K562 (cell line): ENCODE results near the gene TGM5. TPM values are rescaled to one million over a fixed set of nuclear protein-coding genes. Genes with fewer than 3 reads are reported as not detected.

Experiments used
- BRCA1 ChIP-seq, 2 experiments: fragments of 450-650 bp in 1 of 2; sonication (generic) in 1 of 2; formaldehyde crosslinking in 1 of 2; IDR thresholded peaks; 2 replicates each; pipeline versions ENCODE4 v1.5.0 to v1.6.1; 2017 to 2020; ENCODE audit warnings: mild to moderate bottlenecking in 1 of 2, missing genetic modification reagents in 1 of 2
- CBX5 ChIP-seq: IDR thresholded peaks from 2 replicates; pipeline ENCODE4 v1.6.1; 2014; ENCODE audit warnings: low read depth, borderline replicate concordance
- HNRNPUL1 ChIP-seq: fragments of 200-400 bp; formaldehyde crosslinking; IDR thresholded peaks from 2 replicates; pipeline ENCODE4 v1.6.1; 2017; ENCODE audit warnings: low read length
- ILF3 ChIP-seq: fragments of 450-650 bp; IDR thresholded peaks from 2 replicates; pipeline ENCODE4 v1.6.1; 2018; ENCODE audit warnings: antibody characterized with exemption, mild to moderate bottlenecking, moderate library complexity, borderline replicate concordance
- POLR2AphosphoS2 ChIP-seq: IDR thresholded peaks from 2 replicates; pipeline ENCODE4 v1.6.1; 2012; ENCODE audit warnings: low read length, improper control_type of control experiment
- SAFB ChIP-seq: fragments of 200-400 bp; formaldehyde crosslinking; IDR thresholded peaks from 2 replicates; pipeline ENCODE4 v1.6.1; 2017; ENCODE audit warnings: low read depth, low read length, borderline replicate concordance
- SP2 ChIP-seq: IDR thresholded peaks from 2 replicates; pipeline ENCODE4 v1.6.1; 2011; ENCODE audit warnings: mild to moderate bottlenecking, low read depth, low read length, moderate library complexity; ENCODE audit not compliant: poor library complexity, severe bottlenecking; ENCODE audit errors: extremely low read depth
- ZNF282 ChIP-seq: sonication (generic); formaldehyde crosslinking; IDR thresholded peaks from 2 replicates; pipeline ENCODE4 v1.8.1; 2023; ENCODE audit warnings: missing genetic modification reagents
- polyA plus RNA-seq, 8 experiments: library from polyadenylated mRNA; depleted of rRNA in 4 of 8; stranded (reverse) in 5 of 8; unstranded in 3 of 8; fragments of >200 nt; fragmentation: Nextera tagmentation in 2 of 8; fragmentation: Illumina TruSeq in 1 of 8; extraction: Ambion mirVana in 2 of 8; extraction: Trizol in 1 of 8; gene quantifications; 2 replicates each; pipeline versions ENCODE4 v1.2.1 to v1.2.3, GENCODE V29; 2011 to 2014; ENCODE audit warnings: inconsistent platforms in 1 of 8, missing spikeins in 1 of 8
- total RNA-seq, 7 experiments: library from RNA; depleted of rRNA in 6 of 7; stranded (reverse); fragments of >200 nt in 6 of 7; fragmentation: Illumina TruSeq in 2 of 7; extraction: Trizol in 2 of 7; gene quantifications; 2 replicates each; pipeline versions ENCODE4 v1.2.1 to v1.2.3, GENCODE V29; 2011 to 2021; ENCODE audit warnings: low replicate concordance in 1 of 7
- TF ChIP-seq, protein P1 (sequence below): fragments of 450-650 bp; IDR thresholded peaks from 2 replicates; pipeline ENCODE4 v1.6.1; 2016
- TF ChIP-seq, protein P2 (sequence below): fragments of 450-650 bp; IDR thresholded peaks from 2 replicates; pipeline ENCODE4 v1.6.1; 2016; ENCODE audit warnings: mild to moderate bottlenecking, moderate library complexity
- TF ChIP-seq, protein P3 (sequence below), 2 experiments: IDR thresholded peaks; 2 replicates each; pipeline ENCODE4 v1.6.1; 2011; ENCODE audit warnings: borderline replicate concordance in 1 of 2, control low read depth in 1 of 2, low read depth in 1 of 2, low read length in 1 of 2, mild to moderate bottlenecking in 1 of 2, mixed read lengths in 1 of 2, moderate library complexity in 1 of 2; ENCODE audit not compliant: insufficient read depth in 1 of 2, insufficient read length in 1 of 2, poor library complexity in 1 of 2, severe bottlenecking in 1 of 2; ENCODE audit errors: extremely low read depth in 1 of 2

TGM5 gene
- total and polyA plus RNA-seq, 9 of the 15 experiments (the other 6 are each of a cell fraction or from before 2014, with no cell fraction given): 0.03 to 0.10 (median 0.07) TPM; not detected in 6

DNA sequence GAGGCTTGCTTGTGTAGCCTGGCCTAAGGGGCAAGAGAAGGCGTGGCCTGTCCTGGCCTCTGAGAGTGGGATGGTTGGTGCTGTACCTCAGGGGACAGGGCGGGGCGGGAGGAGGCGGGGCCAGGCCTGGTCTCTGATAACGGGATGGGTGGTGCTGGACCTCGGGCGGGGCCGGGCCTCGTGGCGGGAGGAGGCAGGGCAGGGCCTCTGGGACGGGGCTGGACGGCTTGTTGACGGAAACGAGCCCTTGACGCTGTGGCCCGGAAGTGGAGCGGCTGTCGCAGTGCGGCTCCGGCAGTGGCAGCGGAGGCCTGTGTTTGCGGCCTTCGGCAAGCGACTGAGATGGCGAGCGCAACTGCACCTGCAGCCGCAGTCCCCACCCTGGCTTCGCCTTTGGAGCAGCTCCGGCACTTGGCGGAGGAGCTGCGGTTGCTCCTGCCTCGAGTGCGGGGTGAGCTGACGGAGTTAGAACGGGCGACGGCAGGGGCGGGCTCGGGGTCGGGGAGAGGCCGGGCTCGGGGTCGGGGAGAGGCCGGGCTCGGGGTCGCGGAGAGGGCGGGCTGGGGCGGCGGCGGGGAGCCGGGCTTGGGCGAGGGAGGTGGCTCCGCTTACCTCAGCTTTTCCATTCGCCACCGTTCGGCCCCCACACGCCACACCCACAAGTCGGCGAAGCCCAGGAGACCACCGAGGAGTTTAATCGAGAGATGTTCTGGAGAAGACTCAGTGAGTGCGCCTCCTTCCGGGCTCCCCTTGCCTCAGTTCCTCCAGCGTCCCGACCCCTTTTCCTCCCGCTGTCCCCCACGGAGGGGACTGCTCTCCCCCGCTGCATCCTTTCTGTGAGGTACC is 81.3 kb downstream of the TGM5 start, which contains the start of gene CCNDBP1 (continued):
- TF ChIP-seq, protein P1, sequence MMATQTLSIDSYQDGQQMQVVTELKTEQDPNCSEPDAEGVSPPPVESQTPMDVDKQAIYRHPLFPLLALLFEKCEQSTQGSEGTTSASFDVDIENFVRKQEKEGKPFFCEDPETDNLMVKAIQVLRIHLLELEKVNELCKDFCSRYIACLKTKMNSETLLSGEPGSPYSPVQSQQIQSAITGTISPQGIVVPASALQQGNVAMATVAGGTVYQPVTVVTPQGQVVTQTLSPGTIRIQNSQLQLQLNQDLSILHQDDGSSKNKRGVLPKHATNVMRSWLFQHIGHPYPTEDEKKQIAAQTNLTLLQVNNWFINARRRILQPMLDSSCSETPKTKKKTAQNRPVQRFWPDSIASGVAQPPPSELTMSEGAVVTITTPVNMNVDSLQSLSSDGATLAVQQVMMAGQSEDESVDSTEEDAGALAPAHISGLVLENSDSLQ: peak; percentile 77
- peak; percentile 94; the same call in 1 of the 2 replicates for TF ChIP-seq POLR2AphosphoS2
- TF ChIP-seq CBX5: no peak
- no peak for TF ChIP-seq BRCA1 (IDR thresholded peaks at IDR 0.05)
- no peak for TF ChIP-seq BRCA1 (CRISPR knock-in tag; IDR thresholded peaks at IDR 0.05)
- TF ChIP-seq, protein P2, sequence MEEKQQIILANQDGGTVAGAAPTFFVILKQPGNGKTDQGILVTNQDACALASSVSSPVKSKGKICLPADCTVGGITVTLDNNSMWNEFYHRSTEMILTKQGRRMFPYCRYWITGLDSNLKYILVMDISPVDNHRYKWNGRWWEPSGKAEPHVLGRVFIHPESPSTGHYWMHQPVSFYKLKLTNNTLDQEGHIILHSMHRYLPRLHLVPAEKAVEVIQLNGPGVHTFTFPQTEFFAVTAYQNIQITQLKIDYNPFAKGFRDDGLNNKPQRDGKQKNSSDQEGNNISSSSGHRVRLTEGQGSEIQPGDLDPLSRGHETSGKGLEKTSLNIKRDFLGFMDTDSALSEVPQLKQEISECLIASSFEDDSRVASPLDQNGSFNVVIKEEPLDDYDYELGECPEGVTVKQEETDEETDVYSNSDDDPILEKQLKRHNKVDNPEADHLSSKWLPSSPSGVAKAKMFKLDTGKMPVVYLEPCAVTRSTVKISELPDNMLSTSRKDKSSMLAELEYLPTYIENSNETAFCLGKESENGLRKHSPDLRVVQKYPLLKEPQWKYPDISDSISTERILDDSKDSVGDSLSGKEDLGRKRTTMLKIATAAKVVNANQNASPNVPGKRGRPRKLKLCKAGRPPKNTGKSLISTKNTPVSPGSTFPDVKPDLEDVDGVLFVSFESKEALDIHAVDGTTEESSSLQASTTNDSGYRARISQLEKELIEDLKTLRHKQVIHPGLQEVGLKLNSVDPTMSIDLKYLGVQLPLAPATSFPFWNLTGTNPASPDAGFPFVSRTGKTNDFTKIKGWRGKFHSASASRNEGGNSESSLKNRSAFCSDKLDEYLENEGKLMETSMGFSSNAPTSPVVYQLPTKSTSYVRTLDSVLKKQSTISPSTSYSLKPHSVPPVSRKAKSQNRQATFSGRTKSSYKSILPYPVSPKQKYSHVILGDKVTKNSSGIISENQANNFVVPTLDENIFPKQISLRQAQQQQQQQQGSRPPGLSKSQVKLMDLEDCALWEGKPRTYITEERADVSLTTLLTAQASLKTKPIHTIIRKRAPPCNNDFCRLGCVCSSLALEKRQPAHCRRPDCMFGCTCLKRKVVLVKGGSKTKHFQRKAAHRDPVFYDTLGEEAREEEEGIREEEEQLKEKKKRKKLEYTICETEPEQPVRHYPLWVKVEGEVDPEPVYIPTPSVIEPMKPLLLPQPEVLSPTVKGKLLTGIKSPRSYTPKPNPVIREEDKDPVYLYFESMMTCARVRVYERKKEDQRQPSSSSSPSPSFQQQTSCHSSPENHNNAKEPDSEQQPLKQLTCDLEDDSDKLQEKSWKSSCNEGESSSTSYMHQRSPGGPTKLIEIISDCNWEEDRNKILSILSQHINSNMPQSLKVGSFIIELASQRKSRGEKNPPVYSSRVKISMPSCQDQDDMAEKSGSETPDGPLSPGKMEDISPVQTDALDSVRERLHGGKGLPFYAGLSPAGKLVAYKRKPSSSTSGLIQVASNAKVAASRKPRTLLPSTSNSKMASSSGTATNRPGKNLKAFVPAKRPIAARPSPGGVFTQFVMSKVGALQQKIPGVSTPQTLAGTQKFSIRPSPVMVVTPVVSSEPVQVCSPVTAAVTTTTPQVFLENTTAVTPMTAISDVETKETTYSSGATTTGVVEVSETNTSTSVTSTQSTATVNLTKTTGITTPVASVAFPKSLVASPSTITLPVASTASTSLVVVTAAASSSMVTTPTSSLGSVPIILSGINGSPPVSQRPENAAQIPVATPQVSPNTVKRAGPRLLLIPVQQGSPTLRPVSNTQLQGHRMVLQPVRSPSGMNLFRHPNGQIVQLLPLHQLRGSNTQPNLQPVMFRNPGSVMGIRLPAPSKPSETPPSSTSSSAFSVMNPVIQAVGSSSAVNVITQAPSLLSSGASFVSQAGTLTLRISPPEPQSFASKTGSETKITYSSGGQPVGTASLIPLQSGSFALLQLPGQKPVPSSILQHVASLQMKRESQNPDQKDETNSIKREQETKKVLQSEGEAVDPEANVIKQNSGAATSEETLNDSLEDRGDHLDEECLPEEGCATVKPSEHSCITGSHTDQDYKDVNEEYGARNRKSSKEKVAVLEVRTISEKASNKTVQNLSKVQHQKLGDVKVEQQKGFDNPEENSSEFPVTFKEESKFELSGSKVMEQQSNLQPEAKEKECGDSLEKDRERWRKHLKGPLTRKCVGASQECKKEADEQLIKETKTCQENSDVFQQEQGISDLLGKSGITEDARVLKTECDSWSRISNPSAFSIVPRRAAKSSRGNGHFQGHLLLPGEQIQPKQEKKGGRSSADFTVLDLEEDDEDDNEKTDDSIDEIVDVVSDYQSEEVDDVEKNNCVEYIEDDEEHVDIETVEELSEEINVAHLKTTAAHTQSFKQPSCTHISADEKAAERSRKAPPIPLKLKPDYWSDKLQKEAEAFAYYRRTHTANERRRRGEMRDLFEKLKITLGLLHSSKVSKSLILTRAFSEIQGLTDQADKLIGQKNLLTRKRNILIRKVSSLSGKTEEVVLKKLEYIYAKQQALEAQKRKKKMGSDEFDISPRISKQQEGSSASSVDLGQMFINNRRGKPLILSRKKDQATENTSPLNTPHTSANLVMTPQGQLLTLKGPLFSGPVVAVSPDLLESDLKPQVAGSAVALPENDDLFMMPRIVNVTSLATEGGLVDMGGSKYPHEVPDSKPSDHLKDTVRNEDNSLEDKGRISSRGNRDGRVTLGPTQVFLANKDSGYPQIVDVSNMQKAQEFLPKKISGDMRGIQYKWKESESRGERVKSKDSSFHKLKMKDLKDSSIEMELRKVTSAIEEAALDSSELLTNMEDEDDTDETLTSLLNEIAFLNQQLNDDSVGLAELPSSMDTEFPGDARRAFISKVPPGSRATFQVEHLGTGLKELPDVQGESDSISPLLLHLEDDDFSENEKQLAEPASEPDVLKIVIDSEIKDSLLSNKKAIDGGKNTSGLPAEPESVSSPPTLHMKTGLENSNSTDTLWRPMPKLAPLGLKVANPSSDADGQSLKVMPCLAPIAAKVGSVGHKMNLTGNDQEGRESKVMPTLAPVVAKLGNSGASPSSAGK: peak; percentile 58; the same call in 1 of the 2 replicates
- TF ChIP-seq ILF3: no peak
- no peak for TF ChIP-seq SP2
- TF ChIP-seq, protein P3, sequence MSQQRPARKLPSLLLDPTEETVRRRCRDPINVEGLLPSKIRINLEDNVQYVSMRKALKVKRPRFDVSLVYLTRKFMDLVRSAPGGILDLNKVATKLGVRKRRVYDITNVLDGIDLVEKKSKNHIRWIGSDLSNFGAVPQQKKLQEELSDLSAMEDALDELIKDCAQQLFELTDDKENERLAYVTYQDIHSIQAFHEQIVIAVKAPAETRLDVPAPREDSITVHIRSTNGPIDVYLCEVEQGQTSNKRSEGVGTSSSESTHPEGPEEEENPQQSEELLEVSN (IDR thresholded peaks at IDR 0.05; ENCODE audit: borderline replicate concordance in 1 of 2, extremely low read depth in 1 of 2, insufficient read depth in 1 of 2, insufficient read length in 1 of 2, low read depth in 1 of 2, low read length in 1 of 2, poor library complexity in 1 of 2, severe bottlenecking in 1 of 2): peak; percentile 79 to 86
- no peak for TF ChIP-seq SAFB
- no peak for TF ChIP-seq HNRNPUL1
- TF ChIP-seq ZNF282 (CRISPR knock-in tag): 0 out of 2 replicates have a peak, but pooled peaks have one; percentile 81
